Peyer's patch (tissue), 4 donors: ENCODE results near the gene SPOCK2.

ENCODE experiments used
- POLR2A ChIP-seq, 2 donors: fragments of 450-650 bp; IDR thresholded peaks; one replicate each; pipeline ENCODE4 v1.5.1; 2017; ENCODE audit warnings: antibody characterized with exemption in 2 of 2, mild to moderate bottlenecking in 2 of 2, moderate library complexity in 2 of 2
- TF ChIP-seq, protein P1 (sequence below), 6 experiments: fragments of 450-650 bp in 4 of 6; fragments of 200-600 bp in 2 of 6; sonication (generic) in 1 of 6; IDR thresholded peaks; one replicate each; pipeline ENCODE4 v1.5.1; 2017 to 2019; ENCODE audit warnings: antibody characterized with exemption in 6 of 6, mild to moderate bottlenecking in 3 of 6, moderate library complexity in 1 of 6

DNA sequence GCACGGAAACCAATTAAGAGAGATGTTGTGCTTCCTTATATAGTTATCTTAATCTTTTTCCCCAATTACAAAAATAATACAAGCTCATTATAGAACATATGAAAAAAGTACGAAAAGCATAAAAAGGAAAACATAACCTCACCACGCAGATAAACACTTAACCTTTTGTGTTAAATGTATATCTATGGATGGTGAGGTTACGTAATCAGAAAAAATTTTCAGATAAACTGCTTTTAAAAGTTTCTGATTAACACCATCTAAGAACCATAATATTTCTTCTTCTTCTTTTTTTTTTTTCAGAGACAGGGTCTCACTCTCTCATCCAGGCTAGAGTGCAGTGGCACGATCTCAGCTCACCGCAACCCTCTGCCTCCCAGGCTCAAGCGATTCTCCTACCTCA, 49.2 kb upstream of the SPOCK2 start:
- TF ChIP-seq, protein P1, sequence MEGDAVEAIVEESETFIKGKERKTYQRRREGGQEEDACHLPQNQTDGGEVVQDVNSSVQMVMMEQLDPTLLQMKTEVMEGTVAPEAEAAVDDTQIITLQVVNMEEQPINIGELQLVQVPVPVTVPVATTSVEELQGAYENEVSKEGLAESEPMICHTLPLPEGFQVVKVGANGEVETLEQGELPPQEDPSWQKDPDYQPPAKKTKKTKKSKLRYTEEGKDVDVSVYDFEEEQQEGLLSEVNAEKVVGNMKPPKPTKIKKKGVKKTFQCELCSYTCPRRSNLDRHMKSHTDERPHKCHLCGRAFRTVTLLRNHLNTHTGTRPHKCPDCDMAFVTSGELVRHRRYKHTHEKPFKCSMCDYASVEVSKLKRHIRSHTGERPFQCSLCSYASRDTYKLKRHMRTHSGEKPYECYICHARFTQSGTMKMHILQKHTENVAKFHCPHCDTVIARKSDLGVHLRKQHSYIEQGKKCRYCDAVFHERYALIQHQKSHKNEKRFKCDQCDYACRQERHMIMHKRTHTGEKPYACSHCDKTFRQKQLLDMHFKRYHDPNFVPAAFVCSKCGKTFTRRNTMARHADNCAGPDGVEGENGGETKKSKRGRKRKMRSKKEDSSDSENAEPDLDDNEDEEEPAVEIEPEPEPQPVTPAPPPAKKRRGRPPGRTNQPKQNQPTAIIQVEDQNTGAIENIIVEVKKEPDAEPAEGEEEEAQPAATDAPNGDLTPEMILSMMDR (IDR thresholded peaks at IDR 0.05), result no peak
- no peak for TF ChIP-seq POLR2A (IDR thresholded peaks at IDR 0.05)
